Measurements from ENCODE around the gene SORCS2. TPM values are rescaled to one million over a fixed set of nuclear protein-coding genes. Genes with fewer than 3 reads are reported as not detected.

SORCS2 gene
- total and polyA plus RNA-seq, 2 of the 4 experiments (the other 2 are of a cell fraction) = 0.36 to 0.62 TPM

- Histone ChIP-seq H3K27me3 (ENCODE audit: control insufficient read depth, insufficient read depth, low read length) (peaks cover 8% of the 10 kb centered on the region), H3K9ac (ENCODE audit: low read depth, low read length) (no peak overlapping the region), H2BK20ac (ENCODE audit: low read depth, low read length) (no peak overlapping the region), H3K14ac (replicated peaks; ENCODE audit: low read depth, low read length) (no peak overlapping the region), H4K8ac (ENCODE audit: low read depth in 2 of 2, low read length in 2 of 2) (no peak overlapping the region), H3K9me3 (ENCODE audit: control insufficient read depth, insufficient read depth, low read length) (no peaks in the 10 kb centered on the region; the same call in none of the 2 replicates), H3K4me3 (ENCODE audit: insufficient read depth, low read depth, low read length) (no peak overlapping the region), H3K9me1 (ENCODE audit: insufficient read depth, low read length) (no peaks in the 10 kb centered on the region), H4K20me1 (ENCODE audit: insufficient read depth, low read length) (no peaks in the 10 kb centered on the region), H2AK9ac (replicated peaks; ENCODE audit: low read depth, low read length, poor library complexity) (no peak overlapping the region), H3K79me1 (ENCODE audit: low read depth in 1 of 2, low read length in 2 of 2) (no peaks in the 10 kb centered on the region), H2BK15ac (ENCODE audit: low read depth, low read length) (no peak overlapping the region), H3K27ac (ENCODE audit: insufficient read depth, low read length) (no peak overlapping the region), H2AK5ac (ENCODE audit: low read depth, low read length) (no peak overlapping the region), H4K91ac (ENCODE audit: insufficient read depth, low read depth, low read length) (no peak overlapping the region), H2AFZ (replicated peaks; ENCODE audit: low read length, poor library complexity) (peak overlapping the region; percentile 2), H3K4me2 (ENCODE audit: low read depth, low read length) (no peak overlapping the region), H2BK120ac (ENCODE audit: low read depth, low read length) (no peak overlapping the region), H3K4ac (ENCODE audit: low read depth, low read length) (no peak overlapping the region), H3K23ac (ENCODE audit: low read depth, low read length) (no peak overlapping the region), H3K36me3 (ENCODE audit: control insufficient read depth, insufficient read depth, low read length) (no peaks in the 10 kb centered on the region), H3K18ac (ENCODE audit: low read depth, low read length) (no peak overlapping the region), H3K56ac (ENCODE audit: extremely low read depth, insufficient read depth, low read length) (no peak overlapping the region), H2BK5ac (ENCODE audit: low read depth, low read length, poor library complexity, severe bottlenecking) (no peak overlapping the region), H4K5ac (ENCODE audit: low read depth, low read length) (no peak overlapping the region), H3K4me1 (ENCODE audit: control insufficient read depth, insufficient read depth, low read length) (no peaks in the 10 kb centered on the region)
- ATAC-seq (ENCODE audit: low read depth) (no peak), DNase-seq (no peak)
- CTCF ChIA-PET = no interaction called here
- POLR2A ChIA-PET (ENCODE audit: unreplicated experiment) = no interaction called here
- dilution Hi-C loops (cut with HindIII; ENCODE audit: low sequenced_read_pairs, unreplicated experiment) = no loop called here
- no peak for TF ChIP-seq MXI1 (IDR thresholded peaks at IDR 0.05; ENCODE audit: borderline replicate concordance, low read depth, low read length)
- TF ChIP-seq FOS (IDR thresholded peaks at IDR 0.05; ENCODE audit: low read depth, low read length) = no peak
- no peak for TF ChIP-seq MAZ (IDR thresholded peaks at IDR 0.05; ENCODE audit: borderline replicate concordance, low read depth, low read length)
- no peak for TF ChIP-seq RFX5 (IDR thresholded peaks at IDR 0.05; ENCODE audit: low read depth, low read length)
- TF ChIP-seq RAD21 (IDR thresholded peaks at IDR 0.05; ENCODE audit: low read length) = no peak
- no peak for TF ChIP-seq NFE2L2 (IDR thresholded peaks at IDR 0.05; ENCODE audit: low read depth, low read length)
- no peak for TF ChIP-seq BHLHE40 (IDR thresholded peaks at IDR 0.05; ENCODE audit: low read depth, low read length)
- TF ChIP-seq USF2 (IDR thresholded peaks at IDR 0.05; ENCODE audit: low read depth, low read length) = no peak
- TF ChIP-seq POLR2A (IDR thresholded peaks at IDR 0.05; ENCODE audit: low read depth, low read length) = no peak
- TF ChIP-seq CTCF (conservative IDR thresholded peaks at IDR 0.05; ENCODE audit: low read depth, low read length) = no peak
- TF ChIP-seq ELK1 (IDR thresholded peaks at IDR 0.05; ENCODE audit: borderline replicate concordance, low read depth, low read length) = no peak
- no peak for TF ChIP-seq MAFK (IDR thresholded peaks at IDR 0.05; ENCODE audit: low read depth, low read length)
- no peak for TF ChIP-seq RCOR1 (IDR thresholded peaks at IDR 0.05; ENCODE audit: insufficient replicate concordance, low read length)
- TF ChIP-seq CHD1 (IDR thresholded peaks at IDR 0.05; ENCODE audit: low read depth, low read length) = no peak
- BruUV-seq (replicated peaks) = no TSS peak
- WGBS, 2 experiments (ENCODE audit: extremely low coverage in 2 of 2, insufficient read length in 1 of 2) = 30% methylated on average over 2 of the region's 18 CpGs; no CpG with 5 or more reads in 1 of the 2 experiments
- in situ Hi-C loops (cut with MboI; ENCODE audit: low sequenced_read_pairs) = no loop called here
- intact Hi-C loops (cut with micrococcal nuclease) = no loop called here
Measured at GRCh38 chr4:7546152-7546808, 353.9 kb downstream of the SORCS2 start.
